Measurements from ENCODE around the gene ADAM12.
A peak's percentile ranks its signal among the peaks of the same experiment; 100 is the strongest.

Gene ADAM12

DNA sequence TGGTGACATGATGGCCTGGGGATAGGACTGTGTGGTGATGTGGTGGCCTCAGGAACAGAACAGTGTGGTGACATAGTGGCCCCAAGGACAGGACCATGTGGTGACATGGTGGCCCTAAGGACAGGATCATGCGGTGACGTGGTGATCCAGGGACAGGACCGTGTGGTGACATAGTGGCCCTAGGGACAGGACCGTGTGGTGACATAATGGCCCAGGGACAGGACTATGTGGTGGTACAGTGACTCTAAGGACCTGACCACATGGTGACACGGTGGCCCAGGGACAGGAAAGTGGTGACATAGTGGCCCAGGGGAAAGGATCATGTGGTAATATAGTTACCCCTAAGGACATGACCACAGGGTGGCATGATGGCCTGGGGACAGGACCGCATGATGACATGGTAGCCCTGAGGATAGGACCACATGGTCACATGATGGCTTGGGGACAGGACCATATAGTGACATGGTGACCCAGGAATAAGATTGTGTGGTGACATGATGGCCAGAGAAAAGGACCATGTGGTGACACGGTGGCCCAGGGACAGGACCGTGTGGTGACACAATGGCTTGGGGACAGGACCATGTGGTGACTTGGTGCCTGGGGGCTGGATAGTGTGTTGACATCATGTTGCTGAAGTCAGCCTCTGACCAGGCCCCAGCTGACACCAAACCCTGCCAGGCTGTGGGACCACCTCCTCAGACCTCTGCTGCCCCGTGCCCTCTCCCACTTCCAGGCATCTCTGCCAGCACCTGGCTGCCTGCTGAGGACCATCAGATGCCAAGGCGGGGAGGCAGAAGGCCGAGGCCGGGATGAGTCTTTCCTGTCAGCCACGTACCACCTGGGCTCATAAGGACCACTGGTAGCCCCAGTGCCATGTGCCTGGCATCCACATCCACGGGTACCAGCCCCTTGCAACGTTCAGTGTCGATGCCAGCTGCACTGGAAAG is 99.5 kb downstream of the ADAM12 start:
- no peak for DNase-seq (ENCODE audit: low read depth, low spot score)
- TF ChIP-seq ZNF274 (IDR thresholded peaks at IDR 0.05; ENCODE audit: low read depth, low read length) (no peak), SUZ12 (IDR thresholded peaks at IDR 0.05; ENCODE audit: extremely low read depth, insufficient read depth, insufficient read length) (no peak), YY1 (IDR thresholded peaks at IDR 0.05; ENCODE audit: insufficient read depth, insufficient read length) (no peak)
- H3K4me3 ChIP-seq (ENCODE audit: insufficient read length, low read depth) = no peak overlapping the region
- H3K27me3 ChIP-seq (ENCODE audit: insufficient read depth, insufficient read length) = no peaks in the 10 kb centered on the region
- no peaks in the 10 kb centered on the region for H3K4me1 ChIP-seq (ENCODE audit: insufficient read depth, insufficient read length)
- H3K9ac ChIP-seq (ENCODE audit: insufficient read length, low read depth) = no peak overlapping the region
- H3K9me3 ChIP-seq (ENCODE audit: insufficient read depth, low read length) = no peaks in the 10 kb centered on the region
- no peaks in the 10 kb centered on the region for H3K36me3 ChIP-seq (ENCODE audit: insufficient read depth, insufficient read length, low read length)

DNA sequence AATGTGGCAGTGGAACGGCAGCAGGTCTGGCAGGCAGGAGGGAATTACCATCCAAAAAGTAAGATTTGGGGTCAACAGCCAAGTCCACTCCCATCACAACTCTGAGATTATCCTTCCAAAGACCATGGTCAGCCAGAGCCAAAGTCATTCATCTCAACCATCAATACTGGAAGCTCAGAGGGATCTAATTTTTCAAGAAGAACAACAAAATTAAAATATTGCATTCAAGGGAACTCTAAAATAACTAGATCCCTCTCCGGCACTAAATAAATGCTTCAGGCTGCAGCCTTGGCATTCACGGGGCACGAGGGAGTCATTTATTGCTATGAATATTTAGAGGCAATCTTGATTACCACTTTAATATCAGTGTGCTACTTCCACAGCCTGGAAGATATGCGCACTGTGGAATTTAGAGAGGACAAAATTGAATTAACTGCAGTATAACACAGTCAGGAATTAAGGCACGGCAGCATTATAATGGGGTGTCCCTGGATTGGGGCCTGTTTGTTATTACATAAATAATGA is 102.0 kb downstream of the ADAM12 start:
- Histone ChIP-seq H3K27me3 (ENCODE audit: insufficient read depth, insufficient read length) (no peaks in the 10 kb centered on the region), H3K4me1 (ENCODE audit: insufficient read depth, insufficient read length) (no peaks in the 10 kb centered on the region), H3K9me3 (ENCODE audit: insufficient read depth, low read length) (no peaks in the 10 kb centered on the region), H3K4me3 (ENCODE audit: insufficient read length, low read depth) (no peak overlapping the region), H3K36me3 (ENCODE audit: insufficient read depth, insufficient read length, low read length) (no peaks in the 10 kb centered on the region), H3K9ac (ENCODE audit: insufficient read length, low read depth) (no peak overlapping the region)
- DNase-seq (ENCODE audit: low read depth, low spot score) = no peak
- TF ChIP-seq SUZ12 (IDR thresholded peaks at IDR 0.05; ENCODE audit: extremely low read depth, insufficient read depth, insufficient read length) (no peak), ZNF274 (IDR thresholded peaks at IDR 0.05; ENCODE audit: low read depth, low read length) (no peak), YY1 (IDR thresholded peaks at IDR 0.05; ENCODE audit: insufficient read depth, insufficient read length) (no peak)

DNA sequence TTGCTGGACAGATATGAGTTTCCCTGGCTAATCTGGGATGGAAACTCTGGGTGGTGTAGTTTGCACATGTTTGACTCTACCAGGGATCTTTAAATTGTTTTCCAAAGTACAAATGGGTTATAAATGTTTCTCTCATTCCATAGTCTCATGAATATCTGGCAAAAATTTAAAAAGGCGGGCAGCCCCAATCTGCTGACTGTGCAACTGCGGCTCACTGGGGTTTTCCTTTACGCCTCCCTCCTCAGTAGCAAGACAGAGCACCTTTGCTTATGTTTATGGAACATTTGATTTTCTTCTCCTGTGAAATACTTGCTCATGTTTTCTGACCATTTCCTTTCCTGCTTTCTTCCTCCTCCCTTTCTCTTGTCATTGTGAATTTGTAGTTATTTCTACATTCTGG is 105.0 kb downstream of the ADAM12 start:
- Histone ChIP-seq H3K4me1 (ENCODE audit: insufficient read depth, insufficient read length) (no peaks in the 10 kb centered on the region), H3K4me3 (ENCODE audit: insufficient read length, low read depth) (no peak overlapping the region), H3K9me3 (ENCODE audit: insufficient read depth, low read length) (no peaks in the 10 kb centered on the region), H3K9ac (ENCODE audit: insufficient read length, low read depth) (no peak overlapping the region), H3K27me3 (ENCODE audit: insufficient read depth, insufficient read length) (no peaks in the 10 kb centered on the region), H3K36me3 (ENCODE audit: insufficient read depth, insufficient read length, low read length) (no peaks in the 10 kb centered on the region)
- DNase-seq (ENCODE audit: low read depth, low spot score) = no peak
- TF ChIP-seq SUZ12 (IDR thresholded peaks at IDR 0.05; ENCODE audit: extremely low read depth, insufficient read depth, insufficient read length) (no peak), YY1 (IDR thresholded peaks at IDR 0.05; ENCODE audit: insufficient read depth, insufficient read length) (no peak), ZNF274 (IDR thresholded peaks at IDR 0.05; ENCODE audit: low read depth, low read length) (no peak)

DNA sequence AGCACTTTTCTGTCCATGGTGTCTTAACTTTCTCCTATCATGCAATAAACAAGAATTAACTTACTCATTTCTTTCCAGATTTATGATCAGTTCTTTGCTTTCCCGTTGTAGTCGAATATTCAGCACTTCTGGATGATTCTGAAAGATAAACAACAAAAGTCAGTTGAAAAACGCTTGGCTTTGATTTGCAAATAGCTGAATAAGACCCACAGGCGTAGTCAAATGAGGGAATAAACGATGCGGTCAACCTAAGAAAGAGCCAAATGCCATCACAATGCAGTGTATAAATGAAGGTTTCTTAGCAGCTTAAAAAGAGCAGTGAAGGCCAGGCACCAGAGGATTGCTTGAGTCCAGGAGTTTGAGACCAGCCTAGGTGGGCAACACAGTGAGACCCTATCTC is 109.4 kb downstream of the ADAM12 start:
- DNase-seq (ENCODE audit: low read depth, low spot score) = peak; percentile 13
- no peaks in the 10 kb centered on the region for H3K9me3 ChIP-seq (ENCODE audit: insufficient read depth, low read length)
- no peak overlapping the region for H3K9ac ChIP-seq (ENCODE audit: insufficient read length, low read depth)
- no peak overlapping the region for H3K4me3 ChIP-seq (ENCODE audit: insufficient read length, low read depth)
- TF ChIP-seq YY1 (IDR thresholded peaks at IDR 0.05; ENCODE audit: insufficient read depth, insufficient read length) (no peak), SUZ12 (IDR thresholded peaks at IDR 0.05; ENCODE audit: extremely low read depth, insufficient read depth, insufficient read length) (no peak), ZNF274 (IDR thresholded peaks at IDR 0.05; ENCODE audit: low read depth, low read length) (no peak)
- H3K4me1 ChIP-seq (ENCODE audit: insufficient read depth, insufficient read length) = no peaks in the 10 kb centered on the region
- no peaks in the 10 kb centered on the region for H3K27me3 ChIP-seq (ENCODE audit: insufficient read depth, insufficient read length)
- H3K36me3 ChIP-seq (ENCODE audit: insufficient read depth, insufficient read length, low read length) = no peaks in the 10 kb centered on the region

DNA sequence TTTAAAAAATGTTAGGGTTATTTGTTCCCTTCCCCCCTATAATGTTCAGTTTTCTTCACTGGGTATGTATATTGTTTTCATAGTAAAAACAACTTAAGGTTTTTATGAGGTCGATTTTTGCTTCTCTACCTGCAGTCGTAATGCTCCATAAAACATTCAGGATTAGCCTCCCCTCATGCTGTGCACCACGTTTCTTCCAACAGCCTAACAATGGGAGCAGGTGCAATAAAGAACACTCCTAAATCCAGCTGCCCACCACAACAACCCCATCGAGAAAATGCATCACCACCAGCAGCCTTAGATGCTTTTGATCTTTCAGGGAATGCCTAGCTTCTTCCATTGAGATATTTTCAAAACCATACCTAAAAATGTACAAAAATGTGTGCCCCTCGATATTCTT is 111.1 kb downstream of the ADAM12 start:
- Histone ChIP-seq H3K9ac (ENCODE audit: insufficient read length, low read depth) (no peak overlapping the region), H3K4me3 (ENCODE audit: insufficient read length, low read depth) (no peak overlapping the region), H3K9me3 (ENCODE audit: insufficient read depth, low read length) (no peaks in the 10 kb centered on the region; the same call in 1 of the 2 replicates), H3K27me3 (ENCODE audit: insufficient read depth, insufficient read length) (no peaks in the 10 kb centered on the region), H3K4me1 (ENCODE audit: insufficient read depth, insufficient read length) (no peaks in the 10 kb centered on the region), H3K36me3 (ENCODE audit: insufficient read depth, insufficient read length, low read length) (no peaks in the 10 kb centered on the region)
- TF ChIP-seq YY1 (IDR thresholded peaks at IDR 0.05; ENCODE audit: insufficient read depth, insufficient read length) (no peak), SUZ12 (IDR thresholded peaks at IDR 0.05; ENCODE audit: extremely low read depth, insufficient read depth, insufficient read length) (no peak), ZNF274 (IDR thresholded peaks at IDR 0.05; ENCODE audit: low read depth, low read length) (no peak)
- DNase-seq (ENCODE audit: low read depth, low spot score) = no peak

- no peak for TF ChIP-seq YY1 (IDR thresholded peaks at IDR 0.05; ENCODE audit: insufficient read depth, insufficient read length)
- no peak for TF ChIP-seq ZNF274 (IDR thresholded peaks at IDR 0.05; ENCODE audit: low read depth, low read length)
- no peak for TF ChIP-seq SUZ12 (IDR thresholded peaks at IDR 0.05; ENCODE audit: extremely low read depth, insufficient read depth, insufficient read length)
- Histone ChIP-seq H3K27me3 (ENCODE audit: insufficient read depth, insufficient read length) (no peaks in the 10 kb centered on the region), H3K9ac (ENCODE audit: insufficient read length, low read depth) (no peak overlapping the region), H3K36me3 (ENCODE audit: insufficient read depth, insufficient read length, low read length) (no peaks in the 10 kb centered on the region), H3K4me3 (ENCODE audit: insufficient read length, low read depth) (no peak overlapping the region), H3K4me1 (ENCODE audit: insufficient read depth, insufficient read length) (no peaks in the 10 kb centered on the region), H3K9me3 (ENCODE audit: insufficient read depth, low read length) (no peaks in the 10 kb centered on the region; the same call in 1 of the 2 replicates)
- DNase-seq (ENCODE audit: low read depth, low spot score) = no peak
Observed at GRCh38 chr10:126272526-126272925, 115.8 kb downstream of the ADAM12 start.

GRCh38 chr10:126270111-126270510 is 118.2 kb downstream of the ADAM12 start:
- H3K27me3 ChIP-seq (ENCODE audit: insufficient read depth, insufficient read length) = no peaks in the 10 kb centered on the region
- no peak for DNase-seq (ENCODE audit: low read depth, low spot score)
- TF ChIP-seq ZNF274 (IDR thresholded peaks at IDR 0.05; ENCODE audit: low read depth, low read length) = no peak
- TF ChIP-seq SUZ12 (IDR thresholded peaks at IDR 0.05; ENCODE audit: extremely low read depth, insufficient read depth, insufficient read length) = no peak
- TF ChIP-seq YY1 (IDR thresholded peaks at IDR 0.05; ENCODE audit: insufficient read depth, insufficient read length) = no peak

More at GRCh38 chr10:126270111-126270510, 118.2 kb downstream of the ADAM12 start:
- Histone ChIP-seq H3K36me3 (ENCODE audit: insufficient read depth, insufficient read length, low read length) (no peaks in the 10 kb centered on the region), H3K4me3 (ENCODE audit: insufficient read length, low read depth) (no peak overlapping the region), H3K9ac (ENCODE audit: insufficient read length, low read depth) (no peak overlapping the region), H3K4me1 (ENCODE audit: insufficient read depth, insufficient read length) (no peaks in the 10 kb centered on the region), H3K9me3 (ENCODE audit: insufficient read depth, low read length) (peaks cover 5% of the 10 kb centered on the region; the same call in 1 of the 2 replicates)

Measured in NT2/D1 (cell line).